ENCODE results near the gene CYP26C1. TPM values are rescaled to one million over a fixed set of nuclear protein-coding genes. Genes with fewer than 3 reads are reported as not detected.
"Not testable (repeated sequence)": the region's sequence is repeated elsewhere in the genome, so short reads cannot be mapped to it uniquely, and the experiment has no call there.

Gene CYP26C1
- total RNA-seq, 3 donors from 2014 or later (not counting 1 experiment from before 2014, with no cell fraction given), result 0.09 TPM; not detected in 2

DNA sequence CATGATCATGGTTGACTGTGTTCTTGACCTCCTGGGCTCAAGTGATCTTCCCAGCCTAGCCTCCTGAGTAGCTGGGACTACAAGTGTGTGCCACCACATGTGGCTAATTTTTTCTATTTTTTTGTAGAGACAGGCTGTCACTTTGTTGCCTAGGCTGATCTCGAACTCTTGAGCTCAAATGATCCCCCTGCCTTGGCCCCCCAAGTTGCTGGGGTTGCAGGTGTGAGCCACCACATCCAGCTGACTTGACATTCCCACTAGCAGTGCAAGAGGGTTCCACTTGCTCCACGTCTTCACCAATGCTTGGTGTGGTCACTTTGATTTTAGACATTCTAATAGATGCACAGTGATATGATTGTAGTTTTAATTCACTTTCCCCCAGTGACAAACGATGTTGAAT lies 38.2 kb downstream of the CYP26C1 start:
- Mint-ChIP-seq H3K27ac (no peak overlapping the region), H3K9me3 (peaks cover 0 to under 1% of the 10 kb centered on the region in 2 donors), H3K27me3 (ENCODE audit: low read depth in 2 of 2) (peaks cover 4 to 11% of the 10 kb centered on the region in 2 donors), H3K4me1 (no peaks in the 10 kb centered on the region), H3K36me3 (peaks cover 3% of the 10 kb centered on the region), H3K4me3 (no peak overlapping the region)
- ATAC-seq, result no peak
- Histone ChIP-seq H3K36me3 (ENCODE audit: control insufficient read depth, insufficient read depth, low read length) (no peaks in the 10 kb centered on the region), H3K27ac (ENCODE audit: low read length) (no peak overlapping the region), H3K4me3 (ENCODE audit: low read length) (no peak overlapping the region), H3K9me3 (ENCODE audit: control insufficient read depth, insufficient read depth, low read length) (no peaks in the 10 kb centered on the region), H3K4me1 (ENCODE audit: control insufficient read depth, insufficient read depth, low read length) (no peaks in the 10 kb centered on the region), H3K27me3 (ENCODE audit: control insufficient read depth, insufficient read depth, low read length) (no peaks in the 10 kb centered on the region)
- WGBS (ENCODE audit: insufficient coverage), result 61% methylated on average over 1 of the region's 3 CpGs
- DNase-seq, result no peak
- no peak for TF ChIP-seq CTCF (IDR thresholded peaks at IDR 0.05)
- intact Hi-C loops (cut with micrococcal nuclease), result no loop called here

DNA sequence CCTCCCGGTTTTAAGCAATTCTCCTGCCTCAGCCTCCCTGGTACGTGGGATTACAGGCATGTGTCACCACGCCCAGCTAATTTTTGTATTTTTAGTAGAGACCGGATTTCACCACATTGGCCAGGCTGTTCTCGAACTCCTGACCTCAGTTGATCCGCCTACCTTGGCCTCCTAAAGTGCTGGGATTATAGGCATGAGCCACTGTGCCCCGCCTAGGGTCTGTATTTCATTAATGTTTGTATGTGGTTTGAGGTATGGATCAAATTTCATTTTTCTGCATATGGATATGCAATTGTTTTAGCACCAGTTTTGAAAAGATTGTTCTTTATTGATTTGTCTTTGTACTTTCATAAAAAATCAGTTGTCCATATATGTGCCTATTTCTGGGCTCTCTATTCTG lies 39.1 kb downstream of the CYP26C1 start:
- no peaks in the 10 kb centered on the region for H3K4me1 ChIP-seq (ENCODE audit: control insufficient read depth, insufficient read depth, low read length)
- 86% methylated on average over 7 of the region's 7 CpGs for WGBS (ENCODE audit: insufficient coverage)
- peaks cover 0 to 2% of the 10 kb centered on the region in 2 donors for H3K9me3 Mint-ChIP-seq
- intact Hi-C loops (cut with micrococcal nuclease), result no loop called here
- DNase-seq (no peak), ATAC-seq (no peak)
- H3K36me3 ChIP-seq (ENCODE audit: control insufficient read depth, insufficient read depth, low read length), result no peaks in the 10 kb centered on the region
- no peak overlapping the region for H3K27ac Mint-ChIP-seq
- H3K4me1 Mint-ChIP-seq, result no peaks in the 10 kb centered on the region
- H3K9me3 ChIP-seq (ENCODE audit: control insufficient read depth, insufficient read depth, low read length), result no peaks in the 10 kb centered on the region
- H3K27ac ChIP-seq (ENCODE audit: low read length), result no peak overlapping the region
- peaks cover 7% of the 10 kb centered on the region for H3K36me3 Mint-ChIP-seq
- no peak overlapping the region for H3K4me3 ChIP-seq (ENCODE audit: low read length)
- no peak for TF ChIP-seq CTCF (IDR thresholded peaks at IDR 0.05)
- no peaks in the 10 kb centered on the region for H3K27me3 ChIP-seq (ENCODE audit: control insufficient read depth, insufficient read depth, low read length)
- no peak overlapping the region for H3K4me3 Mint-ChIP-seq
- H3K27me3 Mint-ChIP-seq (ENCODE audit: low read depth in 2 of 2), result peaks cover 3 to 15% of the 10 kb centered on the region in 2 donors

DNA sequence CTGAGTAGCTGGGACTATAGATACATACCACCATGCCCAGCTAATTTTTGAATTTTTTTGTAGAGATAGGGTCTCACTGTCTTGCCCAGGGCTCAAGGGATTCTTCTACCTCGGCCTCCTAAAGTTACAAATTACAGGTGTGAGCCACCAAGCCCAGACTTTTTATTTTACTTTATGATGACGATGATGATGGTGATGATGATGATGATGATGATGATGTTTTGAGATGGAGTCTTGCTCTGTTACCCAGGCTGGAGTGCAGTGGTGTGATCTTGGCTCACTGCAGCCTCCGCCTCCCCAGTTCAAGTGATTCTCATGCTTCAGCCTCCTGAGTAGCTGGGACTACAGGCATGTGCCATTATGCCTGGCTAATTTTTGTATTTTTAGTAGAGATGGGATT lies 40.5 kb downstream of the CYP26C1 start:
- H3K4me1 ChIP-seq (ENCODE audit: control insufficient read depth, insufficient read depth, low read length); H3K27me3 ChIP-seq (ENCODE audit: control insufficient read depth, insufficient read depth, low read length); DNase-seq; H3K4me1 Mint-ChIP-seq; intact Hi-C loops (cut with micrococcal nuclease); H3K27ac Mint-ChIP-seq; H3K9me3 Mint-ChIP-seq; H3K36me3 Mint-ChIP-seq; H3K27ac ChIP-seq (ENCODE audit: low read length); ATAC-seq; H3K9me3 ChIP-seq (ENCODE audit: control insufficient read depth, insufficient read depth, low read length); H3K36me3 ChIP-seq (ENCODE audit: control insufficient read depth, insufficient read depth, low read length); H3K4me3 Mint-ChIP-seq; H3K4me3 ChIP-seq (ENCODE audit: low read length): not testable (repeated sequence)
- peaks cover 3 to 15% of the 10 kb centered on the region in 2 donors for H3K27me3 Mint-ChIP-seq (ENCODE audit: low read depth in 2 of 2)
- WGBS (ENCODE audit: insufficient coverage), result 98% methylated on average over 3 of the region's 3 CpGs

DNA sequence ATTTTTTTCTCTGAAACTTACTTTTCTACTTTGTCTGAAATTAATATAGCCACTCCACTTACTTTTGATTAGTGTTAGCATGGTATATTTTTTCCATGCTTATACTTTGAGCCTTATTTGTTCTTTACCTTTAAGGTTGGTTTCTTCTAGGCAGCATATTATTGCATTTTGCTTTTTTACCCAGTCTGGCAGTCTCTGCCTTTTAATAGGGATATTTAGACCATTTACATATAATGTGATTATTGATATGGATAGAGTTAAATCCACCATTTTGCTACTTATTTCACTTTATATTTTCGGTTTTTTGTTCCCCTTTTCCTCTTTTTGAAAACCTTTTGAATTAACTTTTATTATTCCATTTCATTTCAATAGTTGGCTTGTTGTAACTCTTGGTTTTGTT lies 43.4 kb downstream of the CYP26C1 start:
- intact Hi-C loops (cut with micrococcal nuclease), result no loop called here
- no peaks in the 10 kb centered on the region for H3K4me1 Mint-ChIP-seq
- Histone ChIP-seq H3K4me1 (ENCODE audit: control insufficient read depth, insufficient read depth, low read length) (no peaks in the 10 kb centered on the region), H3K9me3 (ENCODE audit: control insufficient read depth, insufficient read depth, low read length) (no peaks in the 10 kb centered on the region), H3K27ac (ENCODE audit: low read length) (no peak overlapping the region), H3K4me3 (ENCODE audit: low read length) (no peak overlapping the region), H3K27me3 (ENCODE audit: control insufficient read depth, insufficient read depth, low read length) (no peaks in the 10 kb centered on the region), H3K36me3 (ENCODE audit: control insufficient read depth, insufficient read depth, low read length) (no peaks in the 10 kb centered on the region)
- no peak overlapping the region for H3K4me3 Mint-ChIP-seq
- no CpG with 5 or more reads among the region's 1 CpG for WGBS (ENCODE audit: insufficient coverage)
- peaks cover 7% of the 10 kb centered on the region for H3K36me3 Mint-ChIP-seq
- no peak for TF ChIP-seq CTCF (IDR thresholded peaks at IDR 0.05)
- peaks cover 0 to 2% of the 10 kb centered on the region in 2 donors for H3K9me3 Mint-ChIP-seq
- H3K27ac Mint-ChIP-seq, result no peak overlapping the region
- DNase-seq, result no peak
- no peak for ATAC-seq
- peaks cover 3 to 15% of the 10 kb centered on the region in 2 donors for H3K27me3 Mint-ChIP-seq (ENCODE audit: low read depth in 2 of 2)
